Left hindlimb (tissue), 1 donor: ENCODE measurements around the gene ZNF460.

Source experiments
- DNase-seq: peaks from one replicate; pipeline ENCODE4 v3.0.0-alpha.2; 2018

Gene ZNF460

DNA sequence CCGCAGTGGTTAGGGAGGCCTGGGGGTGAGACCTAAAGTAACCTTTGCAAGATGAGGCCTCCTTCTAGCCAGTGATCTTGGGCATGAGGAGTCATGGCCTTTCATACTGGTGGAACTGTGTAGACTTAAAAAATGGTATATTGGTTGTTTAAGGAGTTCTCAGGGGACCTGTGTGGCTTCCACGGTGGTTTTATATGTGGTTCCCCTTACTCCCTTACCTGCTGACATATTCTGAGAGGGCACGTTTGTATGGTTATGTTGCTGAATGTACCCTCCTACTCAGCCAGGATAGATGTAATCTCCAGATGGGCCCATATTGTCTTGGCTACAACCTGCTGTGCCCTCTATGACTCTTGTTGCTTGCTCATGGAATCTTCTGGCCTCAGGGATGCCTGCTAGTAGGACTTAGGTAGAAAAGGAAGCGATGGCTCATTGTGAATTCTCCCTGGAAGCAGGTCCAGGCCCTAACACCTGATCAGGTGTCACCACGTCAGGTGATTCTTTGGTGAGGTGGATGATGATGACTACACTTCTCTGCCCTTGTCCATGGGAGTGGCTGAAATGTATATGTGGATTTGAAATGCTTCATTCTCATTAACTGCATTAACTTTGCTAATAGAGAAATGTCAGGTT lies 1.8 kb downstream of the ZNF460 start:
- DNase-seq, result no peak

DNA sequence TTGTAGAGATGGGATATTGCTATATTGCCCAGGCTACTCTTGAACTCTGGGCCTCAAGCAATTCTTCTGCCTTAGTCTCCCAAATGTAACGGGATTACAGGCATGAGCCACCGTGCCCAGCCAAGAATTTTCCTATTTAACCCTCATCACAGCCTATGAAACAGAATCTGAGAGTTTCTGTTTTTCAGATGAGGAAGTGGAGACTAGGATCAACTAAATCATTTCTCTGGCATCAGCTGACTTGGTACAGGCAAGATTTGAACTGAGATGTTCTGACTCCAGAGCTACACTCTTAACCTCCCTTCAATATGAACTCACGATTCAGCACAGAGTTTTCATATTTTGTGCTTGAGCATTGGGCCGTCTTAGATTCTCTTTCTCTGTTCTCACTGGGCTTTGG lies 8.1 kb downstream of the ZNF460 start:
- no peak for DNase-seq

GRCh38 chr19:57290970-57291369 lies 10.7 kb downstream of the ZNF460 start:
- no peak for DNase-seq

GRCh38 chr19:57292547-57292946 lies 12.3 kb downstream of the ZNF460 start:
- no peak for DNase-seq

GRCh38 chr19:57293719-57294118 lies 13.4 kb downstream of the ZNF460 start:
- DNase-seq, result no peak

DNA sequence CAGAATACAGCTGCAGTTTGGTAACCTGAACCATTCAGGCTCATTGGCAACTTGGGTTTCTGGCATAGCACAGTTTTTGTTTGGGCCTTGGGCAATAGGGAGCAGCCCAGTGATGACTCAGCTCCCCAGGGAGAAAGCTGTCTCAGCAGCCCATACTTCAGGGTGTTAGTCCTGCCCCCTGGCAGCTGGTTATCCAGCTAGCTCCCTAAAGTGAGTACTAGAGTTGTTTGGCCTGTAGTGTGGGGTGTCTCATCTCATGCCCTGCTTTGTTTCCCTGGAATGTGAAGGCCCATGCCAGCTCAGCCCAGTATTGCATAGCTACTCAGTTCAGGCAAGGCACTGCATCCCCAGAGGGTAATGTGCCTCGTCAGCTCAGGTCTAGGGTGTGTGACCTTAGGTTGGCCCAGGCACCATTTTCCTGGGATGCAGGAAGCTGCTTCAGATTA lies 21.8 kb downstream of the ZNF460 start:
- DNase-seq, result no peak

DNA sequence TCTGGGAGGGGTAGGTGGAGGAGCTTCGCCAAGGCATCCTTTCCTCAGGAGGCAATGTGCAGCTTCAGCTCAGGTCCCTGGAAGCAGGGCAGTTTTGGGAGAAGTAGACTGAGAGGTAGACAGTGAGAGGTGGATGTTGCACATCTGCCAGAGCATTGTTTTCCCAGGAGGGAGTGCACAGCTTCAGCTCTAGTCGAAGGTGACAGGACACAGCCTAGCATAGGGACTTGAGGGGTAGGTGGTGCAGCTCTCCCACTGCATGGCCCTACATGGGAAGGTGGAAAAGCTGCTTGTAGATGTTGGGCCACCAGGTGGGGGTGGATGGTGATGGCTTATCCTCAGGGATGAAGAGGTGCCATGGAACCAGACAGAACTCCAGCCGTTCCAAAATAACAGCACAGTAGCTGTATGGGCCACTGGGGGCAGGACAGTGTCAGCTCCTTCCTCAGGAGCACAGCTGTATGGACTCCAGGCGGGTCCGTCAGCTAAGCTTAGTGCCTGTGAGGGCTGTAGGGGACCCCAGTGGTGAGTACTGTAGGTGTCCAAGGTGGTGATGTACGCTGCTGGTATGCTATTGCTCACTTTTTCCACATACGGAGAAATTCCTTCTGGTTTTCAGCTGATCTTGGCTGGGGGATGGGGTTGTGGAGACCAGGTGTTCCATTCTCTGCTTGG lies 22.6 kb downstream of the ZNF460 start:
- DNase-seq, result no peak

DNA sequence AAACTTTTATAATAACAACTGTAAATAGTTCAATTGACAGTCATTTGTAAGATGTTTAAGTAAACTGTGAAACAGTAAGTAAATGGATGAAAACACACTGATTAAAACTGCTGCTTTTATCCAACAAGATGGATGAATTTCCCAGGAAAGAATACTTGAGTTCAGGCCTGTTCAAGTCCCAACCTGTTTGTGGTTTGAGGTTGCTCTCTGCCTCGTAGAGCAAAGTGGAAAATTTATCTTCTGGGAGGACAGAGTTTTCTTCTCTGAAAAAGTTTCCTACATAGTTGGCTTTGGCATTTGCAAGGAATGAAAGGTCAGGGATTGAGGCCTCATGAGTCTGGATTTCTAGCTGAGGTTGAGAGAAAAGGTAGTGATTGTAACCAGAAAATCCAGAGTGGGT lies 24.8 kb downstream of the ZNF460 start:
- no peak for DNase-seq

DNA sequence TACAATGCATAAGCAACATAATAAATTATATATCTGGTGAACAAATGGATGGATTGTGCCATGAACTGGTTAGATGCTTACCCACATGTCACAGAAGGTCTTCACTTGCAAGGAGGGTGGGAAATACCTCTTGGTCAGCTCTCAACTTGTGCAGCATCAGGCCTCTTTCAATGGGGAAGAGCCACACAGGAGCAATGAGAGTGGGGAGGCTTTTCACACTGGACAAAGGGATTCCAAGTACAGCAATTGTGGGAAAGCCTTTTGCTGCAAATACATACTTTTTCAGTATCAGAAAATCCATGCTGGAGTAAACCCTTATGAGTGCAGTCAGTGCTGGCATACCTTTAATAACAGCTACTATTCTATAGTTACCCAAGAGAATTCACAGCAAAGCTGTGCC lies 28.2 kb downstream of the ZNF460 start:
- DNase-seq, result no peak

GRCh38 chr19:57310792-57311191 lies 30.5 kb downstream of the ZNF460 start:
- DNase-seq, result no peak

DNA sequence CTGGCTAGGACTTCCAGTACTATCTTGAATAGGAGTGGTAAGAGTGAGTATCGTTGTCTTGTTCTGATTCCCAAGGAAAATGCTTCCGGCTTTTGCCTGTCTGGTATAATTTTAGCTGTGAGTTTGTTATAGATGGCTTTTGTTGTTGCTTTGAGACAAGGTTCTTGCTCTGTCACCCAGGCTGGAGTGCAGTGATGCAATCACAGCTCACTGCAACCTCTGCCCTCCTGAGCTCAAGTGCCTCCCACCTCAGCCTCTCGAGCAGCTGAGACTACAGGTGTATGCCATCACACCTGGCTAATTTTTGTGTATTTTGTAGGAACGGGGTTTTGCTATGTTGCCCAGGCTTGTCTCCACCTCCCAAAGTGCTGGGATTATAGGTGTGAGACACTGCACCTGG lies 33.9 kb downstream of the ZNF460 start:
- DNase-seq, result no peak

DNA sequence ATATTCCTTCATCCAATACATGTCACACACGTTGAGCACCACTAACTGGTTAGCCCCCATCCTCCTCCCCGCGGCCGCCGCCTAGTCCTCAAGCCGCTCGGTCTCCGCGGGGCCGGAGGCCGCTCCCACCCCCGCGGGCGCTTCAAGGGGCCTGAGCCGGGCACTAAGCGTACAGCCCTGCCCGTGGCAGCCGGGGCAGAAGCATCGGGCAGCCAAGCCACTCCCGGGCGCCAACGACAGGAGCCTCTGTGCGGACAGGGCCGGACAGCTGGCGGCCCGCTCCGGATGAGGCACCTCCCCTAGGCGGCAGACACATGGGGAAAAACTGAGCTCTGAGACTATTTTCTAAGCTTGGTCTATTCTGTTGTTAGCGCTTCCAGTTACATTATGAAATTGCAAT lies 37.2 kb downstream of the ZNF460 start:
- DNase-seq, result no peak

- DNase-seq, result no peak
Observed at GRCh38 chr19:57319869-57320179, 39.5 kb downstream of the ZNF460 start.

DNA sequence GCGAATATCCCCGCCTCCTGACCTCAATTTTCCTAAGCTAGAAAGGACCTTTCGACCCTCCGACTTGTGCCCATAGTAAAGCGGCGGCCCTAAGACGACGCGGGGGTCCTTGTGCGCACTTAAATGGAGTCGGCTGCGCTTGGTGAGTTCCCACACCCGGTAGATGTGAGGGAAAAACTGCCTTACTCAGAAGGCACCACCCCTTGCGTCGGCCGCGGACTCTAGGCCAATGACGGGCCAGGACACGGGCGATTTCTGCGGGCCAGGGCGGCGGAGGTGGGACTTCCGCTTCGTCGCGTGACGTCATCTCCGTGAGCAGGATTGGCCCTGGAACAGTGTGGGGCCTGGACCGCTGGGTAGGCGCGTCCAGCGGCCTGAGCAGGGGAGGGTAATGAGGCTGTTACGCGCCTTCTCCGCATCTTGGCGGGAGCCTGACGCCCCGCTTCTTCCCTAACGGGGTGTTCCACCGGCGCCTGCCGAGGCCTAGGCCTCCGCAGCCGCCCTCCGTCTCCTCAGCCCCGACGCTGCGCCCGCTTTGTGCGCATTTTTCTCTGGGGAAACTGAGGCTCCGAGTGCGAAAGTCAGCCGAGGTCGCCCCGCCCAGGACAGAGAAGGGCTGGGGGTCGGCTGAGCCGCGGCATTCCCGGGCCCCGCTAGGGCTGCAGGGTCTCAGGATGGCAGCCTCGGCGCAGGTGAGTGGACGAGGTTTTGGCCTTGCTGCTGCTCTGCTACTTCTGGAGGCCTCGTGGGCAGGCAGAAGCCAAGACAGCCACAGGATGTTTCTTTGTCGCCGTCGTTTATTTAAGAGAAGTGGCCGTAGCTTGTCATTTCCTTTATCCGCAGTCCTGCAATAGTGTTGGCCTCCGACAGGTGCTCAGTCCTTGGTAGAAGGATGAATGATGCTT lies 40.1 kb downstream of the ZNF460 start, which contains the start of gene ZNF543:
ZNF543 (plus strand) TSS at position 293 of the 905 bp plus-strand sequence; CDS start at position 675, 382 bp downstream.
- peak; percentile 97 for DNase-seq

- DNase-seq, result no peak
Observed at GRCh38 chr19:57321116-57321515, 40.8 kb downstream of the ZNF460 start.

DNA sequence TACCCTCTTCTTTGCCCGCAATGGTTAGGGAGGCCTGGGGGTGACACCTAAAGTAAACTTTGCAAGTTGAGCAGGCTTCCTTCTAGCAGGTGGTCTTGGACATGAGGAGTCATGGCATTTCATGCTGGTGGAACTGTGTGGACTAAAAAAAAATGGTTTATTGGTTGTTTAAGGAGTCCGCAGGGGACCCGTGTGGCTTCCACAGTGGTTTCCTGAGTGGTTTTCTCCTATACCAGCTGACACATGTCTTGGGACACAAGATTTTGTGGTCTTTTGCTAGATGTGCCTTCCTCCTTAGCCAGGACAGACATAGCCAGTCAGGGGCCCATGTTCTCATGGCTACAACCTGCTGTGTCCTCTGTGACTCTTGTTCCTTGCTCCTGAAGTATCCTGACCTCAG lies 41.5 kb downstream of the ZNF460 start:
- no peak for DNase-seq

- DNase-seq, result no peak
Observed at GRCh38 chr19:57324992-57325391, 44.7 kb downstream of the ZNF460 start.

GRCh38 chr19:57327993-57328392 lies 47.7 kb downstream of the ZNF460 start:
- DNase-seq, result no peak

GRCh38 chr19:57334191-57334590 lies 53.9 kb downstream of the ZNF460 start:
- DNase-seq, result no peak

DNA sequence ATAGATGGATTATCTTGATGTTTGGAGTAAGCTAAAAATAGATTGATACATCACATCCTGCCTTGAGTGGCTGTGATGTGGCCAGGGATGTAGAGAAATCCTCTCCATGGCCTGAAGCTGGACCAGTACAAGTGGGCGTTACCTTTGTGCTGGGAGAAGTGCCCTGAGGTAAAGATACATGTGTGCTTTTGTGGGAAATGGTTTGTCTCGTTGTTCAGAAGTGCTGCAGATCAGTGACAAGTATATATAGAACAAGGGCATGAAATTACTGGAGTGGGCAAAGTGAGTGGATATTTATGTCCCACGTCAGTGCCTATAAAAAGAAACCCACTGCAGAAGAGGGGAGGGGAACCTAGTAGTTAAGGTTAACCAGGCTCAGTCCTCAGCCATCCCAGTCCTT lies 58.6 kb downstream of the ZNF460 start:
- peak; percentile 53 for DNase-seq

DNA sequence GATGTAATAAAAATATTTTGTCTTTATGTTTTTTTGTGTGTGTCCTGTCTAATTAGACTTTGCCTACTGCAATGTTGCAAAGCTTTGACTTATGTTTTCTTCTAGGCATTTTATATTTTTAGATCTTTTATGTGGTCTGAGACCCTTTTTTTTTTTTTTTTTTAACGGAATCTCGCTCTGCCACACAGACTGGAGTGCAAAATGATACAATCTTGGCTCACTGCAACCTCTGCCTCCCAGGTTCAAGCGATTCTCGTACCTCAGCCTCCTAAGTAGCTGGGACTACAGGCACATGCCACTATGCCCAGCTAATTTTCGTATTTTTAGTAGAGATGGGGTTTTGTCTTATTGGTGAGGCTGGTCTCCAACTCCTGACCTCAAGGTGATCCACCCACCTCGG lies 62.3 kb downstream of the ZNF460 start:
- no peak for DNase-seq
